ENCODE measurements around the gene ERVV-1.

The ERVV-1 gene

GRCh38 chr19:53047379-53047778, 33.7 kb downstream of the ERVV-1 start:
- TF ChIP-seq CTCF (IDR thresholded peaks at IDR 0.05; ENCODE audit: low read depth, low read length) = no peak
- no peak for DNase-seq (ENCODE audit: extremely low read depth, low read depth)

- no peak for TF ChIP-seq CTCF (IDR thresholded peaks at IDR 0.05; ENCODE audit: low read depth, low read length)
- no peak for DNase-seq (ENCODE audit: extremely low read depth, low read depth)
These were observed 41.4 kb downstream of the ERVV-1 start for GRCh38 chr19:53055117-53055516.

- TF ChIP-seq CTCF (IDR thresholded peaks at IDR 0.05; ENCODE audit: low read depth, low read length) = no peak
- DNase-seq (ENCODE audit: extremely low read depth, low read depth) = no peak
These were observed 44.3 kb downstream of the ERVV-1 start for GRCh38 chr19:53057904-53058580.
